Endothelial cell (in vitro differentiated cells): ENCODE data around the gene RERE. TPM values are rescaled to one million over a fixed set of nuclear protein-coding genes. Genes with fewer than 3 reads are reported as not detected.
"Not testable (repeated sequence)": the region's sequence is repeated elsewhere in the genome, so short reads cannot be mapped to it uniquely, and the experiment has no call there.

Experiments used
- DNase-seq: peaks from one replicate; pipeline ENCODE4 v3.0.0; 2021; ENCODE audit warnings: low spot score
- H3K27ac Mint-ChIP-seq: one replicate; pipeline ENCODE4 v1.8.0; 2021; ENCODE audit warnings: mixed read lengths, inconsistent platforms; ENCODE audit not compliant: unreplicated experiment
- H3K27me3 Mint-ChIP-seq: one replicate; pipeline ENCODE4 v1.8.0; 2021; ENCODE audit warnings: mild to moderate bottlenecking, moderate library complexity, mixed read lengths, inconsistent platforms; ENCODE audit not compliant: unreplicated experiment
- H3K36me3 Mint-ChIP-seq: one replicate; pipeline ENCODE4 v1.8.0; 2021; ENCODE audit warnings: mild to moderate bottlenecking, low read depth, mixed read lengths, inconsistent platforms; ENCODE audit not compliant: unreplicated experiment
- H3K4me1 Mint-ChIP-seq: one replicate; pipeline ENCODE4 v1.8.0; 2021; ENCODE audit warnings: mild to moderate bottlenecking, mixed read lengths, inconsistent platforms; ENCODE audit not compliant: unreplicated experiment
- H3K4me3 Mint-ChIP-seq: one replicate; pipeline ENCODE4 v1.8.0; 2021; ENCODE audit warnings: mild to moderate bottlenecking, mixed read lengths, inconsistent platforms; ENCODE audit not compliant: unreplicated experiment
- H3K9me3 Mint-ChIP-seq: one replicate; pipeline ENCODE4 v1.8.0; 2021; ENCODE audit warnings: mixed read lengths, inconsistent platforms; ENCODE audit not compliant: unreplicated experiment
- total RNA-seq: library from RNA; stranded (reverse); fragmentation: NEBNext Ultra II Directional; extraction: Animal tissue kit (Norgen Biotek cat#: 25700); gene quantifications from one replicate; pipeline ENCODE4 v1.2.1, GENCODE V29; 2021; ENCODE audit not compliant: unreplicated experiment
- TF ChIP-seq, protein P1 (sequence below): fragments of 200-600 bp; sonication (generic); IDR thresholded peaks from one replicate; pipeline ENCODE4 v1.5.0; 2021; ENCODE audit warnings: antibody characterized with exemption; ENCODE audit not compliant: unreplicated experiment

RERE gene
- total RNA-seq, 1 donor from 2014 or later: 115 TPM

DNA sequence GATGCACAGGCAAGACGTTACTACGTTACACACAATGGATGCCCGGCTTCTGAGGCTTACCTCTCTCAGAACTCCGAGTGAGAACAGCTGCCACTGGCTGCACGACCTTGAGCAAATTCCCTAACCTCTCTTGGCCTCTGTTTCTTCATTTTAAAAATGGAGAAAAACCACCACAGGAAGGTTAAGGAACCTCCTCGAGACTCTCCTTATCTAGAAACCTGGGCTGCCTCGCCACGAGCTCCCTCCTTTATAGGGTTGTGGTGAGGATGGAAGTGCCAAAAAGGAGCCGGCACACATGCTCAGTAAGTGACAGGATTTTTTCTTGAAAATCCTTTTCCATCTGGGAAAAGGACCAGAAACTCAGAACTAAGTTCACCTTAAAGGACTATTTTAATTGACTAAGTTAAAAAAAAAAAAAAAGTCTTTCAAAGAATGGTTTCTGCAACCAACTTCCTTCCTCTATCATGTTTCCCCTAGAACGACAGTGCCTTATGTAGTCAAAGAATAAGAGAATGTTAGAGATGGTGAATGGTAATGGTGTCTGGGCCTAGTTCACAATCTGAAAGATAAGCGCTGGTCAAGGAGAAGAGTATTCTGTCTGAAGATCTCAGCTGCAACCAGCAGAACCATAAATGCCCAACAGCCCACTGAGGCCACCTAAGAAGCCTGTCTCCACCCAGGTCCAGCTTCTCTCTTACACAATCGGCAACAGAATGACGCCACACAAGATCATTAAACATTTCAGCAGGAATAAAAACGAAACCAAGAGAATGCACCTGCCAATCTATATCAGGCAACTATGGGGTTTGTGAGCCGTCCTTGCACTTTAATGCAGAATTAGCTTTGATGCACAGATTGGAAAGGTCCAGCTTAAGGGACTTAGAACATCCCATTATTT lies 434.6 kb downstream of the RERE start:
- H3K36me3 Mint-ChIP-seq: peaks cover 19% of the 10 kb centered on the region
- peak overlapping the region; percentile 63 for H3K4me3 Mint-ChIP-seq
- TF ChIP-seq, protein P1, sequence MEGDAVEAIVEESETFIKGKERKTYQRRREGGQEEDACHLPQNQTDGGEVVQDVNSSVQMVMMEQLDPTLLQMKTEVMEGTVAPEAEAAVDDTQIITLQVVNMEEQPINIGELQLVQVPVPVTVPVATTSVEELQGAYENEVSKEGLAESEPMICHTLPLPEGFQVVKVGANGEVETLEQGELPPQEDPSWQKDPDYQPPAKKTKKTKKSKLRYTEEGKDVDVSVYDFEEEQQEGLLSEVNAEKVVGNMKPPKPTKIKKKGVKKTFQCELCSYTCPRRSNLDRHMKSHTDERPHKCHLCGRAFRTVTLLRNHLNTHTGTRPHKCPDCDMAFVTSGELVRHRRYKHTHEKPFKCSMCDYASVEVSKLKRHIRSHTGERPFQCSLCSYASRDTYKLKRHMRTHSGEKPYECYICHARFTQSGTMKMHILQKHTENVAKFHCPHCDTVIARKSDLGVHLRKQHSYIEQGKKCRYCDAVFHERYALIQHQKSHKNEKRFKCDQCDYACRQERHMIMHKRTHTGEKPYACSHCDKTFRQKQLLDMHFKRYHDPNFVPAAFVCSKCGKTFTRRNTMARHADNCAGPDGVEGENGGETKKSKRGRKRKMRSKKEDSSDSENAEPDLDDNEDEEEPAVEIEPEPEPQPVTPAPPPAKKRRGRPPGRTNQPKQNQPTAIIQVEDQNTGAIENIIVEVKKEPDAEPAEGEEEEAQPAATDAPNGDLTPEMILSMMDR: no peak
- H3K27ac Mint-ChIP-seq: peak overlapping the region; percentile 4
- H3K4me1 Mint-ChIP-seq: peaks cover 72% of the 10 kb centered on the region
- H3K27me3 Mint-ChIP-seq: peaks cover 5% of the 10 kb centered on the region
- H3K9me3 Mint-ChIP-seq: no peaks in the 10 kb centered on the region
- no peak for DNase-seq

DNA sequence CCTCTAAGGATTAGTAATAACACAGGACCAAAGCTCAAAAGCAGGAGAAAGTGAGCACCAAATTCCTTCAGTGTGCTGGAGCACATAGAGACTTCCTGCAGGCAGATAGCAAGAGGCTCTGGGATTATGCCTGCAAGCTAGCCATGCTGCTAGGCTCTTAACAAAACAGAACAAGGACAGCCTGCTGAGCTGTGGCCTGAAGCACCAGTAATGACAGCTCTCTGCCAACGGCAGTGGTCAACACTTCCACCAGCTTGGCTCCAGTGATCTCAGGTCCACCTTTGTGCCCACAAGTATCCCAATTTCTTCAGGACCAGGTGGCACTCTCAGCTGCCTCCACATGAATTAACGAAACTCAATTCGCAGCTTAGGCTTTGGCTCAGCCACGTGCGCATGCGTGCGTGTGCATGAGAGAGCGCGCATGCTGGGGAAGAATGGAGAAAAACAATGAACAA lies 435.4 kb downstream of the RERE start:
- peaks cover 19% of the 10 kb centered on the region for H3K36me3 Mint-ChIP-seq
- H3K9me3 Mint-ChIP-seq: no peaks in the 10 kb centered on the region
- H3K27ac Mint-ChIP-seq: no peak overlapping the region
- H3K4me3 Mint-ChIP-seq: no peak overlapping the region
- no peak for DNase-seq
- peaks cover 73% of the 10 kb centered on the region for H3K4me1 Mint-ChIP-seq
- TF ChIP-seq, protein P1: no peak
- H3K27me3 Mint-ChIP-seq: peaks cover 5% of the 10 kb centered on the region

DNA sequence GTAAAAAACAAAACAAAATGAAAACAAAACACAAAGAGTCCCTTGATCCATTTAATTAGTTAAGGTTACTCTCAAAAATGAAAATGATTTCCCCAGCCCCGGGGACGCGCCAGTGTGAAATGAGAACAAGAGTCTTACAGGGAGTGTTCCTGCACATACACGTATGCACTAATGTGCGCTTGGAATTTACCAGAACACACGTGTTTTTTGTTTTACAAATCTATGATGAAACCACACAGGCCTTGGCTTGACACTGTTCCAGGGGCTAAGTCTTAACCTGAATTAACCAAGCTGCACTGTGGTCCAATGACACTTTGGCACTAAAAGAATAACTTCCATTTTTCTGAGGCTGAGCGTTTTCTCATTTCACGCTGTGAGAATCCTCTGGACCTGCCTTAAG lies 435.8 kb downstream of the RERE start:
- DNase-seq: no peak
- Mint-ChIP-seq H3K36me3 (peaks cover 19% of the 10 kb centered on the region), H3K4me3 (no peak overlapping the region), H3K27ac (no peak overlapping the region), H3K9me3 (no peaks in the 10 kb centered on the region), H3K4me1 (peaks cover 68% of the 10 kb centered on the region), H3K27me3 (peaks cover 5% of the 10 kb centered on the region)
- TF ChIP-seq, protein P1: no peak

DNA sequence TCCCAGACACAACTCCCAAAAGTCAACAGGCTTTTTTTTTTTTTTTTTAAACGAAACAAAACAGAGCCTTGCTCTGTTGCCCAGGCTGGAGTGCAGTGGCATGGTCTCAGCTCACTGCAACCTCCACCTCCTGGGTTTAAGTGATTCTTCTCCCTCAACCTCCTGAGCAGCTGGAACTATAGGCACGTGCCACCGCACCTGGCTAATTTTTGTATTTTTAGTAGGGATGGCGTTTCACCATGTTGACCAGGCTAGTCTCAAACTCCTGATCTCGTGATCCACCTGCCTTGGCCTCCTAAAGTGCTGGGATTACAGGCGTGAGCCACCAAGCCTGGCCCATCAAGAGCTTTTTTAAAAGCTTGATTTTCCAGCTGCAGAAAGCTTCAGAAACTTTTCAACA lies 437.1 kb downstream of the RERE start:
- Mint-ChIP-seq H3K36me3 (peaks cover 19% of the 10 kb centered on the region), H3K4me1 (peaks cover 60% of the 10 kb centered on the region), H3K27ac (peak overlapping the region; percentile 42)
- not testable (repeated sequence) for H3K4me3 Mint-ChIP-seq, H3K27me3 Mint-ChIP-seq, DNase-seq, H3K9me3 Mint-ChIP-seq

DNA sequence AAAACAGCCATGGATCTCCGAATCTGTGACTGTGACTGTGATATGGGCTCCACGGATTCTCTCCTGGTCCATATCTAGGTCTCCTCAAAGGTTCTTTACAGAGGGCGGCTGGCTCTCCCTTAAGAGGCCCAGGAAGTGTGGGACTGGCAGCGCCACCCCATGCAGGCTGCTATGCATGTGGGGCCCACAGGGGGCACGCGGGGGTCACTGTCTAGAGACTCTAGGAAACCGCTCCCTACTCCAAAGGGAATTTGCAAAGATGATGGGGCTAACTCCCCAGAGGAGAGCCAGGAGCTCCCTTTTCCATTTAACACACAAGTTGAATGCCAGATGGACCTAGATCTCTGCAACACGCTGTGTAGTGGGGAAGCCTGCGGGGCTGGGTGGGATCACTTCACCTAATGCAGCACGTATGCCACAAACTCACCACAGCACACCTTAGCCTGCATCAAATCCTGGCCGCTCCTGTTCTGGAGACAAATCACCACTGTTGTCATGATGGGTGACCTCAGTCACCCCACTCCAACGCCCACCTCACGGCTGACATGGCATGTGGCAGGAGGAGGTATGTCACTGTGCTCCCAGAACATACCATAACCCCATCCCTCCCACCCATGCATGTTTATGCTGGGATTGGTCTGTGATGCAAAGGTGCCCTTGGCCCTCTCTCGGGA lies 437.8 kb downstream of the RERE start:
- TF ChIP-seq, protein P1: no peak
- DNase-seq: no peak
- H3K4me3 Mint-ChIP-seq: no peak overlapping the region
- no peak overlapping the region for H3K27ac Mint-ChIP-seq
- peaks cover 17% of the 10 kb centered on the region for H3K36me3 Mint-ChIP-seq
- H3K27me3 Mint-ChIP-seq: peaks cover 5% of the 10 kb centered on the region
- peaks cover 57% of the 10 kb centered on the region for H3K4me1 Mint-ChIP-seq
- no peaks in the 10 kb centered on the region for H3K9me3 Mint-ChIP-seq
